ENCODE results near the gene FLT3.
"Not testable (repeated sequence)": the region's sequence is repeated elsewhere in the genome, so short reads cannot be mapped to it uniquely, and the experiment has no call there.

The FLT3 gene

GRCh38 chr13:27964741-27965323 is 135.5 kb downstream of the FLT3 start:
- no peak overlapping the region for H3K4me3 ChIP-seq (ENCODE audit: low read depth in 1 of 2, low read length in 1 of 2)
- H3K9me3 ChIP-seq, result no peaks in the 10 kb centered on the region
- no peaks in the 10 kb centered on the region for H3K36me3 ChIP-seq
- H3K27me3 ChIP-seq, result peaks cover 100% of the 10 kb centered on the region
- no peak overlapping the region for H3K27ac ChIP-seq
- TF ChIP-seq, protein P1, sequence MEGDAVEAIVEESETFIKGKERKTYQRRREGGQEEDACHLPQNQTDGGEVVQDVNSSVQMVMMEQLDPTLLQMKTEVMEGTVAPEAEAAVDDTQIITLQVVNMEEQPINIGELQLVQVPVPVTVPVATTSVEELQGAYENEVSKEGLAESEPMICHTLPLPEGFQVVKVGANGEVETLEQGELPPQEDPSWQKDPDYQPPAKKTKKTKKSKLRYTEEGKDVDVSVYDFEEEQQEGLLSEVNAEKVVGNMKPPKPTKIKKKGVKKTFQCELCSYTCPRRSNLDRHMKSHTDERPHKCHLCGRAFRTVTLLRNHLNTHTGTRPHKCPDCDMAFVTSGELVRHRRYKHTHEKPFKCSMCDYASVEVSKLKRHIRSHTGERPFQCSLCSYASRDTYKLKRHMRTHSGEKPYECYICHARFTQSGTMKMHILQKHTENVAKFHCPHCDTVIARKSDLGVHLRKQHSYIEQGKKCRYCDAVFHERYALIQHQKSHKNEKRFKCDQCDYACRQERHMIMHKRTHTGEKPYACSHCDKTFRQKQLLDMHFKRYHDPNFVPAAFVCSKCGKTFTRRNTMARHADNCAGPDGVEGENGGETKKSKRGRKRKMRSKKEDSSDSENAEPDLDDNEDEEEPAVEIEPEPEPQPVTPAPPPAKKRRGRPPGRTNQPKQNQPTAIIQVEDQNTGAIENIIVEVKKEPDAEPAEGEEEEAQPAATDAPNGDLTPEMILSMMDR (IDR thresholded peaks at IDR 0.05), result no peak
- peaks cover 7 to 12% of the 10 kb centered on the region in 2 experiments for H3K4me1 ChIP-seq (ENCODE audit: control insufficient read depth in 1 of 2, insufficient read depth in 1 of 2, low read depth in 1 of 2, low read length in 1 of 2)

DNA sequence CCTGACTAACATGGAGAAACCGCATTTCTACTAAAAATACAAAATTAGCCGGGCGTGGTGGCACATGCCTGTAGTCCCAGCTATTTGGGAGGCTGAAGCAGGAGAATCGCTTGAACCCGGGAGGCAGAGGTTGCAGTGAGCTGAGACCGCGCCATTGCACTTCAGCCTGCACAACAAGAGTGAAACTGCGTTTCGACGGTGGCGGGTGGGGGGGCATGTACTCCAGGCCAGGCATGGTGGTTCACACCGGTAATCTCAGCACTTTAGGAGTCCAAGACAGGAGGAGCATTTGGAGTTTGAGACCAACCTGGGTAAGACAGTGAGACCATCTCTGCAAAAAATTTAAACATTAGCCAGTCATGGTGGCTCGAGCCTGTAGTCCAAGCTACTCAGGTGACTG is 136.2 kb downstream of the FLT3 start:
- H3K36me3 ChIP-seq; H3K27ac ChIP-seq; H3K9me3 ChIP-seq; H3K4me3 ChIP-seq (ENCODE audit: low read depth in 1 of 2, low read length in 1 of 2): not testable (repeated sequence)
- Histone ChIP-seq H3K27me3 (peaks cover 100% of the 10 kb centered on the region), H3K4me1 (ENCODE audit: control insufficient read depth in 1 of 2, insufficient read depth in 1 of 2, low read depth in 1 of 2, low read length in 1 of 2) (peaks cover 7 to 12% of the 10 kb centered on the region in 2 experiments)

- no peaks in the 10 kb centered on the region for H3K9me3 ChIP-seq
- peaks cover 100% of the 10 kb centered on the region for H3K27me3 ChIP-seq
- no peak overlapping the region for H3K4me3 ChIP-seq (ENCODE audit: low read depth in 1 of 2, low read length in 1 of 2)
- TF ChIP-seq, protein P1 (IDR thresholded peaks at IDR 0.05), result no peak
- H3K27ac ChIP-seq, result no peak overlapping the region
- H3K36me3 ChIP-seq, result no peaks in the 10 kb centered on the region
- H3K4me1 ChIP-seq (ENCODE audit: control insufficient read depth in 1 of 2, insufficient read depth in 1 of 2, low read depth in 1 of 2, low read length in 1 of 2), result peaks cover 5 to 12% of the 10 kb centered on the region in 2 experiments
Measured at GRCh38 chr13:27963491-27963890, 136.9 kb downstream of the FLT3 start.

GRCh38 chr13:27962982-27963381 is 137.4 kb downstream of the FLT3 start:
- Histone ChIP-seq H3K27me3 (peaks cover 100% of the 10 kb centered on the region), H3K9me3 (no peaks in the 10 kb centered on the region), H3K4me3 (ENCODE audit: low read depth in 1 of 2, low read length in 1 of 2) (no peak overlapping the region), H3K36me3 (no peaks in the 10 kb centered on the region), H3K27ac (no peak overlapping the region), H3K4me1 (ENCODE audit: control insufficient read depth in 1 of 2, insufficient read depth in 1 of 2, low read depth in 1 of 2, low read length in 1 of 2) (peaks cover 5 to 12% of the 10 kb centered on the region in 2 experiments)
- TF ChIP-seq, protein P1 (IDR thresholded peaks at IDR 0.05), result no peak

DNA sequence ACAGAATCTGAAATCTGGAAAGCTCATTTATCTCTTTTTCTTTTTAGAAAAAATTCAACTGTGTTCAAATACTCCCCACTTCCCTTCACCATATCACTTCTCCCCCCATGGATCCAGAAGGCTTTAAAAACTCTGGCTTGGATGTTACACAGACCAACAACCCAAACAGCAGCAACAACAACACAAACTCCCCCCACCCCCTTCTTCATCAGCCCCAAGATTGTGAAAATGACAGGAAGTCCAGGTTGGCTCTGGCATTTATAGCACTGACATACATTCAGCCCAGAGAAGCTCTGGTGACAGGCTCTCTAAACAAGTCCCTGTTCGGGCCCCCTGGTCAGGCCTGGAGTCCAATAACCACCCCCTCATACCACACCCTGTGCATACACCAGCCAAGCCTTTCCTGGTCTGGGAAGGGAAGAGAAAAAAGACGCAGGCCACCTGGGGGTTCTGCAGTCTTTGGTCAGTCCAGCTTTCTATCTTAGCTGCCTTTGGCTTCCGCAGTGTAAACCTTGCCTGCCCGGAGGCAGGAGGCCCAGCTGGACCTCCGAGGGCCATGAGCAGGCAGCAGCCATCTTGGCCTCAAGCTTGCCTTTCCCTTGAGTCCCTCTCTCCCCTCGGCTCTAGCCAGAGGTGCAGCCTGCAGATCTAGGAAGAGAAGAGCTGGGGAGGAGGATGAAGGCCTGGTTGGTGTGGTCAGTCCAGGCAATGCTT is 138.1 kb downstream of the FLT3 start:
- H3K36me3 ChIP-seq, result no peaks in the 10 kb centered on the region
- peaks cover 100% of the 10 kb centered on the region for H3K27me3 ChIP-seq
- H3K9me3 ChIP-seq, result no peaks in the 10 kb centered on the region
- peaks cover 5 to 12% of the 10 kb centered on the region in 2 experiments for H3K4me1 ChIP-seq (ENCODE audit: control insufficient read depth in 1 of 2, insufficient read depth in 1 of 2, low read depth in 1 of 2, low read length in 1 of 2)
- TF ChIP-seq, protein P1 (IDR thresholded peaks at IDR 0.05), result no peak
- H3K27ac ChIP-seq, result no peak overlapping the region
- H3K4me3 ChIP-seq (ENCODE audit: low read depth in 1 of 2, low read length in 1 of 2), result no peak overlapping the region

Measured in neutrophil (primary cell).